Measurements from ENCODE around the gene OSTC.

The OSTC gene

GRCh38 chr4:108651014-108651791 is 804 bp downstream of the OSTC start:
- Histone ChIP-seq H3K4me2 (ENCODE audit: low read length) (peak overlapping the region; percentile 67), H3F3A (ENCODE audit: insufficient read depth, low read length) (no peaks in the 10 kb centered on the region), H3K9me2 (ENCODE audit: low read depth, low read length) (no peaks in the 10 kb centered on the region), H3K9me3 (ENCODE audit: low read length) (no peaks in the 10 kb centered on the region), H3K27ac (ENCODE audit: low read depth, low read length, poor library complexity, severe bottlenecking) (peak overlapping the region; percentile 61), H3K9ac (ENCODE audit: low read length) (peak overlapping the region; percentile 90), H3K4me1 (ENCODE audit: insufficient read depth, low read length, severe bottlenecking) (peaks cover 15% of the 10 kb centered on the region), H2AFZ (ENCODE audit: low read length) (no peak overlapping the region), H4K20me1 (ENCODE audit: insufficient read depth, low read length) (no peaks in the 10 kb centered on the region), H3K27me3 (ENCODE audit: insufficient read depth, low read length) (no peaks in the 10 kb centered on the region), H3K4me3 (ENCODE audit: low read depth, low read length, poor library complexity, severe bottlenecking) (peak overlapping the region; percentile 93), H3K79me2 (ENCODE audit: insufficient read depth, low read length) (peaks cover 37% of the 10 kb centered on the region), H3K36me3 (ENCODE audit: insufficient read depth, low read length) (peaks cover 21% of the 10 kb centered on the region)
- TF ChIP-seq, protein P1, sequence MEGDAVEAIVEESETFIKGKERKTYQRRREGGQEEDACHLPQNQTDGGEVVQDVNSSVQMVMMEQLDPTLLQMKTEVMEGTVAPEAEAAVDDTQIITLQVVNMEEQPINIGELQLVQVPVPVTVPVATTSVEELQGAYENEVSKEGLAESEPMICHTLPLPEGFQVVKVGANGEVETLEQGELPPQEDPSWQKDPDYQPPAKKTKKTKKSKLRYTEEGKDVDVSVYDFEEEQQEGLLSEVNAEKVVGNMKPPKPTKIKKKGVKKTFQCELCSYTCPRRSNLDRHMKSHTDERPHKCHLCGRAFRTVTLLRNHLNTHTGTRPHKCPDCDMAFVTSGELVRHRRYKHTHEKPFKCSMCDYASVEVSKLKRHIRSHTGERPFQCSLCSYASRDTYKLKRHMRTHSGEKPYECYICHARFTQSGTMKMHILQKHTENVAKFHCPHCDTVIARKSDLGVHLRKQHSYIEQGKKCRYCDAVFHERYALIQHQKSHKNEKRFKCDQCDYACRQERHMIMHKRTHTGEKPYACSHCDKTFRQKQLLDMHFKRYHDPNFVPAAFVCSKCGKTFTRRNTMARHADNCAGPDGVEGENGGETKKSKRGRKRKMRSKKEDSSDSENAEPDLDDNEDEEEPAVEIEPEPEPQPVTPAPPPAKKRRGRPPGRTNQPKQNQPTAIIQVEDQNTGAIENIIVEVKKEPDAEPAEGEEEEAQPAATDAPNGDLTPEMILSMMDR (IDR thresholded peaks at IDR 0.05; ENCODE audit: low read length): no peak
- no peak for TF ChIP-seq EZH2 (IDR thresholded peaks at IDR 0.05; ENCODE audit: borderline replicate concordance, low read length)

GRCh38 chr4:108662629-108663028 is 12.2 kb downstream of the OSTC start:
- no peak overlapping the region for H3K4me3 ChIP-seq (ENCODE audit: low read depth, low read length, poor library complexity, severe bottlenecking)
- no peaks in the 10 kb centered on the region for H3F3A ChIP-seq (ENCODE audit: insufficient read depth, low read length)
- no peak overlapping the region for H3K27ac ChIP-seq (ENCODE audit: low read depth, low read length, poor library complexity, severe bottlenecking)
- no peaks in the 10 kb centered on the region for H3K27me3 ChIP-seq (ENCODE audit: insufficient read depth, low read length)
- no peak overlapping the region for H2AFZ ChIP-seq (ENCODE audit: low read length)
- no peak overlapping the region for H3K9ac ChIP-seq (ENCODE audit: low read length)
- H3K36me3 ChIP-seq (ENCODE audit: insufficient read depth, low read length): peaks cover 78% of the 10 kb centered on the region
- no peaks in the 10 kb centered on the region for H4K20me1 ChIP-seq (ENCODE audit: insufficient read depth, low read length)
- no peaks in the 10 kb centered on the region for H3K4me1 ChIP-seq (ENCODE audit: insufficient read depth, low read length, severe bottlenecking)
- no peaks in the 10 kb centered on the region for H3K9me2 ChIP-seq (ENCODE audit: low read depth, low read length)
- no peak for TF ChIP-seq EZH2 (IDR thresholded peaks at IDR 0.05; ENCODE audit: borderline replicate concordance, low read length)
- TF ChIP-seq, protein P1 (IDR thresholded peaks at IDR 0.05; ENCODE audit: low read length): no peak
- no peak overlapping the region for H3K4me2 ChIP-seq (ENCODE audit: low read length)
- 0 out of 2 replicates have a peak, but pooled peaks cover 4% of the 10 kb centered on the region for H3K79me2 ChIP-seq (ENCODE audit: insufficient read depth, low read length)
- no peaks in the 10 kb centered on the region for H3K9me3 ChIP-seq (ENCODE audit: low read length)

GRCh38 chr4:108674356-108674977 is 24.1 kb downstream of the OSTC start:
- H3K4me3 ChIP-seq (ENCODE audit: low read depth, low read length, poor library complexity, severe bottlenecking): no peak overlapping the region
- TF ChIP-seq, protein P1 (IDR thresholded peaks at IDR 0.05; ENCODE audit: low read length): no peak
- no peaks in the 10 kb centered on the region for H3K27me3 ChIP-seq (ENCODE audit: insufficient read depth, low read length)
- H3K9ac ChIP-seq (ENCODE audit: low read length): no peak overlapping the region
- no peaks in the 10 kb centered on the region for H3K9me3 ChIP-seq (ENCODE audit: low read length)
- H3K27ac ChIP-seq (ENCODE audit: low read depth, low read length, poor library complexity, severe bottlenecking): no peak overlapping the region
- no peaks in the 10 kb centered on the region for H3K4me1 ChIP-seq (ENCODE audit: insufficient read depth, low read length, severe bottlenecking)
- no peaks in the 10 kb centered on the region for H3K9me2 ChIP-seq (ENCODE audit: low read depth, low read length)
- no peak overlapping the region for H3K4me2 ChIP-seq (ENCODE audit: low read length)
- H2AFZ ChIP-seq (ENCODE audit: low read length): no peak overlapping the region
- no peaks in the 10 kb centered on the region for H3F3A ChIP-seq (ENCODE audit: insufficient read depth, low read length)
- H3K79me2 ChIP-seq (ENCODE audit: insufficient read depth, low read length): no peaks in the 10 kb centered on the region
- peaks cover 11% of the 10 kb centered on the region for H3K36me3 ChIP-seq (ENCODE audit: insufficient read depth, low read length)
- H4K20me1 ChIP-seq (ENCODE audit: insufficient read depth, low read length): no peaks in the 10 kb centered on the region

Measured in OCI-LY1 (cell line).